ENCODE measurements around the gene S100A12.

Gene S100A12

DNA sequence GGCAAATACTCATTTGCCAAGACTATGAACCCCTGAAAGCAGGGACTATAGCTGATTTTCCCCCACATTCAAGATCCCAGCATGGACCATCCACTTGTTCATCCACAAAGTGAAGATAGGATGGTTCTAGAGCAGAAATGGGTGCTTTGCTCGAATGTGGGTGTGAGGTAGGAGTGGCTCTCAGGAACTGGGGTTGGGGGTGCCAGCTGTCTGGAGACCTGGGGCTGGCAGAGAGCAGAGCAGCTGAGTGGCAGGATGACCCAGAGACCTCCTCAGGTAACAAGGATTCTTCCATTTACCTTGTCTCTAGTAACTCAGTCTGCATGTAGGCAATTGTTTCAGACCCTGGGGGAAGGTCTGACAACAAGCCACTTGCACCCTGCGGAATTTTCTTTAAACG, 11.8 kb downstream of the S100A12 start:
- no peaks in the 10 kb centered on the region for H3F3A ChIP-seq (ENCODE audit: insufficient read depth)
- TF ChIP-seq, protein P1, sequence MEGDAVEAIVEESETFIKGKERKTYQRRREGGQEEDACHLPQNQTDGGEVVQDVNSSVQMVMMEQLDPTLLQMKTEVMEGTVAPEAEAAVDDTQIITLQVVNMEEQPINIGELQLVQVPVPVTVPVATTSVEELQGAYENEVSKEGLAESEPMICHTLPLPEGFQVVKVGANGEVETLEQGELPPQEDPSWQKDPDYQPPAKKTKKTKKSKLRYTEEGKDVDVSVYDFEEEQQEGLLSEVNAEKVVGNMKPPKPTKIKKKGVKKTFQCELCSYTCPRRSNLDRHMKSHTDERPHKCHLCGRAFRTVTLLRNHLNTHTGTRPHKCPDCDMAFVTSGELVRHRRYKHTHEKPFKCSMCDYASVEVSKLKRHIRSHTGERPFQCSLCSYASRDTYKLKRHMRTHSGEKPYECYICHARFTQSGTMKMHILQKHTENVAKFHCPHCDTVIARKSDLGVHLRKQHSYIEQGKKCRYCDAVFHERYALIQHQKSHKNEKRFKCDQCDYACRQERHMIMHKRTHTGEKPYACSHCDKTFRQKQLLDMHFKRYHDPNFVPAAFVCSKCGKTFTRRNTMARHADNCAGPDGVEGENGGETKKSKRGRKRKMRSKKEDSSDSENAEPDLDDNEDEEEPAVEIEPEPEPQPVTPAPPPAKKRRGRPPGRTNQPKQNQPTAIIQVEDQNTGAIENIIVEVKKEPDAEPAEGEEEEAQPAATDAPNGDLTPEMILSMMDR (IDR thresholded peaks at IDR 0.05; ENCODE audit: insufficient read depth, low read length, poor library complexity, severe bottlenecking), result no peak
- TF ChIP-seq EZH2phosphoT487 (conservative IDR thresholded peaks at IDR 0.05; ENCODE audit: low read length), result no peak
- no peaks in the 10 kb centered on the region for H3K9me3 ChIP-seq (ENCODE audit: insufficient read depth, low read length)

DNA sequence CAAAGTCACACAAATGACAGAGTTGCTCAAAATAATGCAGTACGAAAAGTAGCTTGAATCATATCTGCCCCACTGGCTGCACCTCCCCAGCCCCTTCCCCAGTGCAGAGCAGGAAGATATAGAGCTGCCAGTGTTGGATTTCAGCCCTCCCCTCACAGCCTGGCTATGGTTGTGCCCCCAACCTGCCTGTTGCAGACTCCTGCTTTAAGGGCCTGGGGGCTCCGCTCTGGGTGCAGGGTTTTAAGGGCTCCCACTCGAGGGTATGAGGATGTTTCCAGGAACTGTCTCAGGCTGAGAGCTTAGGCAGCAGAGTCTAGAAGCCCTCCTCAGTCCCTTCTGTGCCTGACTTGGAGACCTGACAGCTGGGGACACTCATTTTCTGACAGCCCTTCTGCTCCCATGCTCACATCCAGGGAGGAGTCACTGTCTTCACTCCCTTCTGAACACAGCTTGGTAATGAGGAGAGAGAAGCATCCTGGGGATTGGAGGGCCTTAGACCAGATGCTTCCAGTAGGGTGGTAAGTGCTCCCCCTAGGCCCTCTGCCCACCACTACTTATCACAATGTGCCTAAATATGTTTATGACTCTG, 13.1 kb downstream of the S100A12 start:
- H3K9me3 ChIP-seq (ENCODE audit: insufficient read depth, low read length), result no peaks in the 10 kb centered on the region
- no peak for TF ChIP-seq EZH2phosphoT487 (conservative IDR thresholded peaks at IDR 0.05; ENCODE audit: low read length)
- TF ChIP-seq, protein P1 (IDR thresholded peaks at IDR 0.05; ENCODE audit: insufficient read depth, low read length, poor library complexity, severe bottlenecking), result no peak
- no peaks in the 10 kb centered on the region for H3F3A ChIP-seq (ENCODE audit: insufficient read depth)
- H2AFZ ChIP-seq (ENCODE audit: low read depth, low read length, severe bottlenecking), result no peak overlapping the region
- no peak overlapping the region for H3K27ac ChIP-seq (ENCODE audit: low read depth, low read length)
- H3K4me3 ChIP-seq (ENCODE audit: insufficient read depth, low read length, poor library complexity, severe bottlenecking), result no peak overlapping the region
- no peaks in the 10 kb centered on the region for H3K27me3 ChIP-seq (ENCODE audit: low read length)
- H4K20me1 ChIP-seq (ENCODE audit: low read depth, low read length), result no peaks in the 10 kb centered on the region
- H3K9ac ChIP-seq (ENCODE audit: low read length), result no peak overlapping the region
- no peaks in the 10 kb centered on the region for H3K36me3 ChIP-seq (ENCODE audit: low read length)
- H3K4me2 ChIP-seq (ENCODE audit: low read depth, low read length, poor library complexity, severe bottlenecking), result no peak overlapping the region
- no peaks in the 10 kb centered on the region for H3K9me2 ChIP-seq (replicated peaks; ENCODE audit: insufficient read depth, low read length)
- H3K79me2 ChIP-seq (ENCODE audit: insufficient read depth, low read length), result no peaks in the 10 kb centered on the region

More for the DNA sequence above, 11.8 kb downstream of the S100A12 start:
- Histone ChIP-seq H2AFZ (ENCODE audit: low read depth, low read length, severe bottlenecking) (no peak overlapping the region), H3K4me2 (ENCODE audit: low read depth, low read length, poor library complexity, severe bottlenecking) (no peak overlapping the region), H3K27ac (ENCODE audit: low read depth, low read length) (no peak overlapping the region), H3K36me3 (ENCODE audit: low read length) (no peaks in the 10 kb centered on the region), H4K20me1 (ENCODE audit: low read depth, low read length) (no peaks in the 10 kb centered on the region), H3K79me2 (ENCODE audit: insufficient read depth, low read length) (no peaks in the 10 kb centered on the region), H3K9ac (ENCODE audit: low read length) (no peak overlapping the region), H3K4me3 (ENCODE audit: insufficient read depth, low read length, poor library complexity, severe bottlenecking) (no peak overlapping the region), H3K27me3 (ENCODE audit: low read length) (no peaks in the 10 kb centered on the region), H3K9me2 (replicated peaks; ENCODE audit: insufficient read depth, low read length) (no peaks in the 10 kb centered on the region)

DNA sequence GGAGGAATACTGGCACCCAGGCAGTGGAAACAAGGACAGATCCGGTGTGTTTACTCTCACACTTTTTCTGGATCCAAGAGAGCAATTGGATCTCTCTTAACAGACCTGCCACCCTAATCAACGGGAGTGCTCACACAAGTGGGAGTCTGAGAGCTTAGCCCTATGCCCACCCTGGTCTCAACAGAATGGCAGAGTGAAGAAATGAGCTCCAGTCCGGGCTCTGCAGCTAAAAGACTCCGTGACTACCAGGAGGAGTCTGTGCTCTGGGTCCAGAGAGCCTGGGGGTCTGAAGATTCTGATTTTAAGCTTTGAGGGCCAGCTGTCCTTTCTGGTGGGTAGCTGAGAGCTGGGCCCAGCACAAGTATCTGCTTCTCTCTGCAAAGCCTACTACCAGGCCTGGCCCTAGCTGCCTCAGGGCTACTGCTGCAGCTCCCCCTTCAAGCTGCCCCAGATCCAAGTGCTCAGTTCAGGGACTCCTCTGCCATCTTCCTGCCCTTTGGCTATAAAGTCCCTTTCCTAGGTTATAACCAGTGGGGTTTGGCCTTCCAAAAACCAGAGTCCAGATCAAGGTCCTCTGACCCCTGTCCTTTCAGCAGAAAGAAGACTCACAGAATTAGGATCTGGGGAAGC, 13.8 kb downstream of the S100A12 start:
- H3K27ac ChIP-seq (ENCODE audit: low read depth, low read length), result no peak overlapping the region
- H2AFZ ChIP-seq (ENCODE audit: low read depth, low read length, severe bottlenecking), result no peak overlapping the region
- no peaks in the 10 kb centered on the region for H3K9me2 ChIP-seq (replicated peaks; ENCODE audit: insufficient read depth, low read length)
- no peak overlapping the region for H3K4me3 ChIP-seq (ENCODE audit: insufficient read depth, low read length, poor library complexity, severe bottlenecking)
- no peaks in the 10 kb centered on the region for H4K20me1 ChIP-seq (ENCODE audit: low read depth, low read length)
- H3K36me3 ChIP-seq (ENCODE audit: low read length), result no peaks in the 10 kb centered on the region
- H3K9ac ChIP-seq (ENCODE audit: low read length), result no peak overlapping the region
- no peaks in the 10 kb centered on the region for H3K27me3 ChIP-seq (ENCODE audit: low read length)
- H3F3A ChIP-seq (ENCODE audit: insufficient read depth), result no peaks in the 10 kb centered on the region
- H3K79me2 ChIP-seq (ENCODE audit: insufficient read depth, low read length), result no peaks in the 10 kb centered on the region
- no peak overlapping the region for H3K4me2 ChIP-seq (ENCODE audit: low read depth, low read length, poor library complexity, severe bottlenecking)
- no peaks in the 10 kb centered on the region for H3K9me3 ChIP-seq (ENCODE audit: insufficient read depth, low read length)
- TF ChIP-seq, protein P1 (IDR thresholded peaks at IDR 0.05; ENCODE audit: insufficient read depth, low read length, poor library complexity, severe bottlenecking), result no peak
- TF ChIP-seq EZH2phosphoT487 (conservative IDR thresholded peaks at IDR 0.05; ENCODE audit: low read length), result no peak

Measured in SU-DHL-6 (cell line).